G401.6 (cell line): ENCODE results near the gene TLX2.
"Not testable (repeated sequence)": the region's sequence is repeated elsewhere in the genome, so short reads cannot be mapped to it uniquely, and the experiment has no call there.

Experiments used
- FAIRE-seq: peaks from 2 replicates; lab custom pipeline; 2012; peaks lifted over from hg19 to GRCh38; lab: Jason Lieb, UNC

The TLX2 gene

DNA sequence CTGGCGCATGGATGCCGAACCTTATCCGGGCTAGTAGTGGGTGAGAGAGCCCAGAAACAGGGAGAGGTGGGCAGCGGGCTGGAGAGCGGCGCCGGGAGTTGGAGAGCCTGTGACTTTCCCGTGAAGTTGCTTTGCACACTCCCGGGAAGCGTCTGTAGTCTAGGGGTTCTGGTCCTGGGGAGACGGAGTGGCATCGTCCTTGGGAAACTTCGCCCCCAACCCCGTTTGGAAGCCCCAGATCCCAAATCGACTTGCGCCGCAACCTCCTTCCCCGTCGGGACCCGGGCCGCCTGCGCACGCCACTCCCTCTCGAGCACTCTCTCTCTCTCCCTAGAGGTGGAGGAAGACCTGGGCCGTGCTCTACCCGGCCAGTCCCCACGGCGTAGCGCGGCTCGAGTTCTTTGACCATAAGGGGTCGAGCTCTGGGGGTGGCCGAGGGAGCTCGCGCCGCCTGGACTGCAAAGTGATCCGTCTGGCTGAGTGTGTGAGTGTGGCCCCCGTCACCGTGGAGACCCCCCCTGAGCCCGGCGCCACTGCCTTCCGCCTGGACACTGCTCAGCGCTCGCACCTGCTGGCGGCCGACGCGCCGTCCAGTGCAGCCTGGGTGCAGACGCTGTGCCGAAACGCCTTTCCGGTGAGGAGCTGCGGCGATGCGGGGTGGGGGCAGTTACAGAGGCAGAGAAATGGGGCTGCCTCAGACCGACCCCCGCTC lies 40.7 kb downstream of the TLX2 start:
- FAIRE-seq = no peak

DNA sequence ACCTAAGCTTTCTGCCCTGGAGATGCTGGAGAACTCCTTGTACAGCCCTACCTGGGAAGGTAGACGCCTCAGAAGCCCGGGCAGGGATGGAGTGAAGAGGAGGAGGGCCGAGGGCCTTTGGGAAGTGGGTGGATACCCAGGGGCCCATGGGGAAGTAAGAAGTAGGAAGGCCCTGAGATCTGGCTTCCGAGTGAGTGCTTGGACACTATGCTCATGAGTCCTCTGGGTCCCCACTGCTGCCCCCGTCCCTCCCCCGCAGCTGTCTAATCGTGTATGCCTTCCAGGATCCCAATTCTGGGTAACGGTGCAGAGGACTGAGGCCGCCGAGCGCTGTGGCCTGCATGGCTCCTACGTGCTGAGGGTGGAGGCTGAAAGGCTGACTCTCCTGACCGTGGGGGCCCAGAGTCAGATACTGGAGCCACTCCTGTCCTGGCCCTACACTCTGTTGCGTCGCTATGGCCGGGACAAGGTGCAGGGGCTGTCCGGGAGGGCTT lies 41.4 kb downstream of the TLX2 start:
- FAIRE-seq = no peak

DNA sequence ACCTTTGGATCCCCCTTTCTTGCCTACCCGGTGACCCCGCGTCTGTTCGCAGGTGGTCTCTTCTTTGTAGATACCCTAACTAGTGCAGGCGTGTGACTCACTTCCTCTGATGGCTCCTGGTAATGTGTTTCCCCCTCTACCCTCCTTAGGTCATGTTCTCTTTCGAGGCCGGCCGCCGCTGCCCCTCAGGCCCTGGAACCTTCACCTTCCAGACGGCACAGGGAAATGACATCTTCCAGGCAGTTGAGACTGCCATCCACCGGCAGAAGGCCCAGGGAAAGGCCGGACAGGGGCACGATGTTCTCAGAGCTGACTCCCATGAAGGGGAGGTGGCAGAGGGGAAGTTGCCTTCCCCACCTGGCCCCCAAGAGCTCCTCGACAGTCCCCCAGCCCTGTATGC lies 41.9 kb downstream of the TLX2 start:
- no peak for FAIRE-seq

DNA sequence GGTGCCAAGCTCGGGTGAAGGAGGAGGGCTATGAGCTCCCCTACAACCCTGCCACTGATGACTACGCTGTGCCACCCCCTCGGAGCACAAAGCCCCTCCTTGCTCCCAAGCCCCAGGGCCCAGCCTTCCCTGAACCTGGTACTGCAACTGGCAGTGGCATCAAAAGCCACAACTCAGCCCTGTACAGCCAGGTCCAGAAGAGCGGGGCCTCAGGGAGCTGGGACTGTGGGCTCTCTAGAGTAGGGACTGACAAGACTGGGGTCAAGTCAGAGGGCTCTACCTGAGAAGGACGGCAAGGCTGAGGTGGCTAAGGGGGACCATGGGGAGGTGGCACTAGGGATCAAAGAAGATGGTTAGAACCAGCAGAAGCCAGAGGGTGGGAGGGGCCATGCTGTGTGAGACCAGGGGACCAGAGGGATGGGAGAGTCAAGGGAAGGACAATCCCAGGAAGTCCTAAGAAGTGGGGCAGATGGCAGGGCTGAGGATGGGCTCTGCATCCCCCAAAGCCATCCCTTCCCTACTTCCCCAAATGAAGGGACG lies 42.7 kb downstream of the TLX2 start:
- no peak for FAIRE-seq

DNA sequence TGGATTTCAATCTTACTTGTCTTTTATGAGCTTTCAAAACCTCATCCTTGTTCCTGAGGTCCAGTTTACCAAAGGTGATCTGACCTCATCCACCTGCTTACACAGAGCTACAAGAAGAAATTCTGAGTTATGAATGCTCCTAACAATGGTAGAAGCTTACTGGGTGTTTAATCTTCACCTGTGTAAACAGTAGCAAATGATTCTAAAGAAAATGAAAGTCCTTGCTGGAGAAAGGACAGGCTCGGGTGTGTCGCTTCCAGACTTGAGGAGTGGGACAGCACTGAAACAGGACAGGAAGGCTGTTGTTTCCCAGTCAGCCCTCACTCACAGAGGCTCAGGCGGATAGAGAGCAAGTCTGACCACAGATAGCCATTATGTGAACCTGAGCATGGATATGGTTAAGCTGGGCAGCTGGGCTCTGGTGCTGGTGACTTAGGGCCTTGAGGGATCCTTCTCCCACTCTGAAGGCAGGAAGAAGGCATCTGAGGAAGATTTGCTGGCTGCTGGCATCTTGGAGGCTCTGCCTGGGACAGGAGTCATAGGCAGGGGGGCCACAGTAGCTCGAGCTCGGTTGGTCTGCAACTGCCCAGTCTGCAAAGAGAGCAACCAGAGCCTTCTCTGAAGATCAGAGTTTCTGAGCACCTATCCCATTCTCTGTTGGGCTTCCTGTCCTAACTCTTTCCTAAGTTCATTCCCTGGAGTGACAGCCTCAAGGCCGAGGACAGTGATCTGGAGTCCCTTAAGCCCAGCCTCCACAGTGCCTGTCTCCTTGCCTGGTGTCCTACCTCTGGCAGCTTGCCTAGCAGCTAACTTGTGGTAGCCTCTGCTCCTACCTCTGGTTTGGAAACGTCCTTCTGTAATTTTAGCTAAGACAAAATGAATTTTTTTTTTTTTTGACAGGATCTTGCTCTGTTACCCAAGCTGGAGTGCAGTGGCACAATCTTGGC lies 44.3 kb downstream of the TLX2 start:
- FAIRE-seq = no peak

DNA sequence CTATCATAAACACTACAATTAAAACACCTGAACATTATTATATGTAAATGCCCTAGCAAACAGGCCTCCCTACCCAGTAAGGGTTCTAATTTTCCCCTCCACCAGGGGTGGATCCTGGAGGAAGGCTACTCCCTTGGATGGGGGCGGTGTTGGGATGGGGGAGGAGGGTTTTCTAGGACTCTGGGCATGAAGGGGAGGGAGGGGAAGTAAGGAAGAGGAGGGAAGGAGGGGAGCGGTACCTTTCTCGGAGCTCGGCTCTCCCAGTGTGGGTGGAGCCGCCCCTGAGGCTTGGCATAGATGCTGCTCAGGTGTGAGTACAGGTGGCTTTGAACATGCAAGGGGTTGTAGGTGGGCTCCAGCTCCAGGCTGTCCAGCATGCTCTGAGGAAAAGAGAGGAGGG lies 45.7 kb downstream of the TLX2 start:
- no peak for FAIRE-seq

DNA sequence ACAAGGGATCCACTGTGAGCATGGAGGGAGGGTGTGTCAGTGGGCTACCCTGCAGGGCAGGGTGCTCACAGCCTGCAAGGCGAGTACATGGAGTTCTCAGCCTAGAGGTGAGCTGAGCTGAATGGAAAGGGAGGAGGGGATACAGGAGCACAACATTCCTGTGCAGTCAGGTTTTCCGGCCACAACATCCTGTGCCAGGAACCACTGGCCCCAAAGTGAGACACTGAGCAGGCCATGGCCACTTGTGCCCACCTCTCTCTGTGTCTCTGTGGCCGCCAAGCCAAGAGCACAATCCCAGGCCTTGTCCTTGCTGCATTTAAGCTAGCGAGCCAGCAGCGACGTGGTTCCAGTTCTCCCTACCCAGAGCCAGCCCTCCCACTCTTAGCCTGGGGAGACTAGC lies 46.3 kb downstream of the TLX2 start:
- no peak for FAIRE-seq

DNA sequence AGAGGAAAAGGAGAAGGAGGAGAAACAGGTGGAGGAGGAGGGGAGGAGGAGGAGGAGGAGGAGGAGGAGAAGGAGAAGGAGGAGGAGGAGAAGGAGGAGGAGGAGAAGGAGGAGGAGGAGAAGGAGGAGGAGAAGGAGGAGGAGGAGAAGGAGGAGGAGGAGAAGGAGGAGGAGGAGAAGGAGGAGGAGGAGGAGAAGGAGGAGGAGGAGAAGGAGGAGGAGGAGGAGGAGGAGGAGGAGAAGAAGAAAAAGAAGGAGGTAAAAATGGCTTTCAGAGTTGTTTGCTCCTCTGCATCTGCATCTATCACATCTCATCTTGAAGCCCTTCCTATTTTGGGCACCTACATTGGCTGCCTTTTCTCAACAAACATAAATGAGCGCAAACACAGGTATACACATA lies 46.8 kb downstream of the TLX2 start:
- FAIRE-seq = not testable (repeated sequence)

DNA sequence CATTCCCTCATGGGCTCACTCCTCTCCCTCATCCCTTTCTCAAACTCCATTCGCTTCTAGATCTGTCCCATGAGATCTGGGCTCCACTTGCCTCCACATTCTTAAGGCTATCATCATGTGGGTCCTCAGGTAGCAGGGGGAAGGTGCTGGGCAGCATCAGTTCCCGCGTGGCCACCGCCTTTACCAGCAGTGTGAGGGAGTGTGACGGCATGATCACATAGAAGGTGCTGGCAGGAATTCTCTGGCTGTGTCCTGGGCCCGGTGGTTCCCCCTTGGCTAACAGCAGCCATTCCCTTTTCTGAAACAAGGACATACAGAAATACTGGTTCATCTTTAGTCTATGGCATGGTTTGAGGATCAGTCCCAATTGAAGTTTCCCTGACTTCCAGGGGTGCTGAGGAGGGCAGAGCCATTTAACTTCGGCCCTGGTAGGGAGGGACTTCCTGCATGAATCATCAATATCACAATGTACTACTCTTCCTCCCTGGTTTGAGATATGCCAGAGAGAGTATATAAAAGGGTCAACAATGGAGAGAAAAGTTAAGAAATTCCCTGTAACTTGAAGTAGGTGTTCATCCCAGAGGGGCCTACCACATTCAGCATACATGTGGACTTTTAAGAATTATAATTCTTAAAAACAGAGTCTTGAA lies 48.0 kb downstream of the TLX2 start:
- FAIRE-seq = no peak

DNA sequence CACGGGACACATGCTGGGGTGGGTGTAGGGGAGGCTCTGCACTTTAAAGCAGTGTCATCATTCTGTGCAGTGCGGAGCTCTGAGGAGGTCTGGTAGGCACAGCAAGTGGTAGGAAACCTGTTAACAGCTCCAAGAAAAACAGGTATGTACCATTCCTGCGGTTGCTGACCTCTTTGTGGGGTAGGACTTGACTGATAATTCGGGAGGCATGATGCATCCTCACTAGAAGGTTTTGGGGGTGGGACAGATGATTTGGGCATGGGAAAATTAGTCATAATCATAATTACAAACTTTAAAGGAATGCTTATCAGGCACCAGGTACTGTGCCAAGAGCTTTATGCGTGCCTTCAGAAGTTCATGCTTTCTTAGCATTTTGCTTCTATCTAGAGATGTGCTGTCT lies 50.0 kb downstream of the TLX2 start:
- no peak for FAIRE-seq

DNA sequence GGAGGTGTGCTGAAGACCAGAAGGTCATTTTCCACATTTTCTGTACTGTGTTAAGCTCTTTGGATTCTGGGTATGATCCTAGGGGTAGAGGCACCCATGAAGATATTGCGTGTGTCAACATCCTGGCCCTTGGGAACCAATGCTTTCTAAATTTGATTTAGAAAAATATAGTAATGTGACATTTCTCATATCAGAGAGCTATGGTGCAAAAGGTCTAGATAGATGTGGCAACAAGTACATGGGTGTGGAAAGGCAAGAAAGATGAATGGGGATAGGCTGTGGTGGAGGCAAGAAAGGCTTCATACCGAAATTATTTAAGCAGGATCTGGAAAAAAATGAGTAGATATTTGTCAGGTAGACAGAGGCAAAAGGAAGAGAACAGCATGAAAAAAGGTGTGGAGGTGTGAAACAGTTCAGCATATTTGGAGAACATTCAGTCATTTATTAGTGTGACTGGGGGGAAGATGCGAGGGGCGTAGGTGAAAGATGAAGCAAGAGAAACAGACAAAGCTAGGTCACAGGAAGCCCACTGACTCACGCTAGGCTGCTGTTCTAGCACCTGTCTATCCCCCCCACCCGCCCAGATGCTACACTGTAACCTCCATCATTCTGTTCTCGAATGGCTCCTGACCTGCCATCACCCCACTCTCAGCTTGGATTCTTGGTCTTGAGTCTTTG lies 52.0 kb downstream of the TLX2 start:
- no peak for FAIRE-seq

DNA sequence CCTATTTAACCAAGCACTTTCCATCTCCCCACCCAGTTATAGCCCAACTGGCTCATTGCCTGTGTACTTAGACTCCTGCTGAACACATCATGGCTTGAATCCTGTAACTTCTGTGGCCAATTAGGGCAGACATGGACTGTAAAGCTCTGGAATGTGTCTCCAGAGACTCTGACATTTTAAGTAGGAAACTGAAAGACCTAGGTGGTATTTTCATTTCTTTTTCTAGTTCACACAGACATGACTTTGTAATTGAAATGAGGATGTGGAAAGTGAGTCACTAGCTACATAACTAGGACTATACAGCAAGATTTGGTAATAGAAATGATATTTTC lies 52.5 kb downstream of the TLX2 start:
- FAIRE-seq = no peak
